Smooth muscle cell (in vitro differentiated cells): ENCODE data around the gene ATP6V0B. TPM values are rescaled to one million over a fixed set of nuclear protein-coding genes. Genes with fewer than 3 reads are reported as not detected.

ENCODE experiments used
- DNase-seq: peaks from one replicate; lab custom pipeline; 2025; ENCODE audit not compliant: unreplicated experiment; lab: John Stamatoyannopoulos, UW
- H2AFZ ChIP-seq: fragments of 200-600 bp; sonication (generic); 2 replicates; pipeline ENCODE4 v1.6.0; 2016; ENCODE audit warnings: antibody characterized with exemption, low read depth, mild to moderate bottlenecking
- H3F3A ChIP-seq: fragments of 200-600 bp; sonication (generic); 2 replicates; pipeline ENCODE4 v1.6.0; 2017; ENCODE audit warnings: antibody characterized with exemption, low read depth
- H3K27ac ChIP-seq: fragments of 200-600 bp; sonication (generic); 2 replicates; pipeline ENCODE4 v1.5.1; 2016; ENCODE audit warnings: low read depth, mild to moderate bottlenecking
- H3K27me3 ChIP-seq: fragments of 200-600 bp; sonication (generic); 2 replicates; pipeline ENCODE4 v1.6.1; 2016; ENCODE audit warnings: low read depth, mild to moderate bottlenecking
- H3K36me3 ChIP-seq: fragments of 200-600 bp; sonication (generic); 2 replicates; pipeline ENCODE4 v1.5.1; 2016; ENCODE audit warnings: low read depth
- H3K4me1 ChIP-seq: fragments of 200-600 bp; sonication (generic); 2 replicates; pipeline ENCODE4 v1.5.1; 2016; ENCODE audit warnings: low read depth
- H3K4me2 ChIP-seq: fragments of 200-600 bp; sonication (generic); 2 replicates; pipeline ENCODE4 v1.6.0; 2016; ENCODE audit warnings: mild to moderate bottlenecking
- H3K4me3 ChIP-seq: fragments of 200-600 bp; sonication (generic); 2 replicates; pipeline ENCODE4 v1.5.1; 2016; ENCODE audit warnings: mild to moderate bottlenecking
- H3K79me2 ChIP-seq: fragments of 200-600 bp; sonication (generic); 2 replicates; pipeline ENCODE4 v1.6.0; 2016; ENCODE audit warnings: low read depth, mild to moderate bottlenecking
- H3K9ac ChIP-seq: fragments of 200-600 bp; sonication (generic); 2 replicates; pipeline ENCODE4 v1.6.0; 2016; ENCODE audit warnings: low read depth
- H3K9me3 ChIP-seq: fragments of 200-600 bp; sonication (generic); replicated peaks from 2 replicates; pipeline ENCODE4 v1.5.1; 2016; ENCODE audit warnings: low read depth
- H4K20me1 ChIP-seq: fragments of 200-600 bp; sonication (generic); 2 replicates; pipeline ENCODE4 v1.6.0; 2016; ENCODE audit warnings: low read depth
- WGBS: methylation state at CpG from one replicate; pipeline ENCODE4 v1.1.7; 2016; ENCODE audit warnings: low lambda C conversion rate; 5-methylcytosine and 5-hydroxymethylcytosine counted together
- polyA plus RNA-seq: library from polyadenylated mRNA; unstranded; fragments of >200 nt; fragmentation: Nextera tagmentation; extraction: Ambion mirVana; gene quantifications from 2 replicates; pipeline ENCODE4 v1.2.1, GENCODE V29; 2016
- total RNA-seq: library from RNA; depleted of rRNA; stranded (reverse); fragments of >200 nt; gene quantifications from 2 replicates; pipeline ENCODE4 v1.2.3, GENCODE V29; 2014
- TF ChIP-seq, protein P1 (sequence below): fragments of 200-600 bp; sonication (generic); IDR thresholded peaks from 2 replicates; pipeline ENCODE4 v1.5.1; 2017; ENCODE audit warnings: borderline replicate concordance, mild to moderate bottlenecking, antibody characterized with exemption; ENCODE audit not compliant: insufficient read depth, poor library complexity, severe bottlenecking

Gene ATP6V0B
- total and polyA plus RNA-seq, 2 experiments from 2014 or later = 106 to 203 TPM

DNA sequence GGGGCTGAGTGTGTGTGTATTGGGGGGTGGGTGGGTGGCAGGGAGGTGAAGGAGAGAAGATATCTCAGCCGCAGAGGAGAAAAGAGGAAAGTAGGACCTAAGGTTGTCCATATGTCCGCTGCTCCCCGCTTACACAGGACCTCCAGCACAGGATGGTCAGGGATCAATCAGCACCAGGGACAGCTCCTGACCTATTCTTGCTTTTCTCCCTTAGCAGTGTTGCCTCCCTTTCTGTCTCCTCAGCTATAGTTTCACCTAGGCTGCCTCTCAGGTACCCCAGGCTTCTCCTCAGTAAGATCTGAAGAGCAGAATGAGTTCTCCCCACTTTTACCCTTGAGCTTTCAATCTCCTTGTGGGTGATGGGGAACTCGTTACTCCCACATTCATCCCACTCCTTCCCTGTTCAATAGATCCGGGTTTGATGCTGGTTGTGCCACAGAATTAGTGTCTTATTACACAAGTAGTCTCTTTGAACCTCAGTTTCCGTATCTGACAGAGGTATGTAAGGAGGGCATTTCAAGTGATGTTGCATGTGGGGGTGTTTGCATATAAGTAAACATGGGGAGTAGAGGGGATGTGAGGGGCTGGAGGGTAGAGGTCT, 6.3 kb upstream of the ATP6V0B start:
- peaks cover 9% of the 10 kb centered on the region for H3K79me2 ChIP-seq
- H3K4me1 ChIP-seq = peaks cover 6% of the 10 kb centered on the region
- WGBS = 86% methylated on average over 6 of the region's 6 CpGs
- H3K27ac ChIP-seq = no peak overlapping the region
- no peaks in the 10 kb centered on the region for H4K20me1 ChIP-seq
- no peak overlapping the region for H3K4me3 ChIP-seq
- no peaks in the 10 kb centered on the region for H3K27me3 ChIP-seq
- H3K36me3 ChIP-seq = no peaks in the 10 kb centered on the region
- TF ChIP-seq, protein P1, sequence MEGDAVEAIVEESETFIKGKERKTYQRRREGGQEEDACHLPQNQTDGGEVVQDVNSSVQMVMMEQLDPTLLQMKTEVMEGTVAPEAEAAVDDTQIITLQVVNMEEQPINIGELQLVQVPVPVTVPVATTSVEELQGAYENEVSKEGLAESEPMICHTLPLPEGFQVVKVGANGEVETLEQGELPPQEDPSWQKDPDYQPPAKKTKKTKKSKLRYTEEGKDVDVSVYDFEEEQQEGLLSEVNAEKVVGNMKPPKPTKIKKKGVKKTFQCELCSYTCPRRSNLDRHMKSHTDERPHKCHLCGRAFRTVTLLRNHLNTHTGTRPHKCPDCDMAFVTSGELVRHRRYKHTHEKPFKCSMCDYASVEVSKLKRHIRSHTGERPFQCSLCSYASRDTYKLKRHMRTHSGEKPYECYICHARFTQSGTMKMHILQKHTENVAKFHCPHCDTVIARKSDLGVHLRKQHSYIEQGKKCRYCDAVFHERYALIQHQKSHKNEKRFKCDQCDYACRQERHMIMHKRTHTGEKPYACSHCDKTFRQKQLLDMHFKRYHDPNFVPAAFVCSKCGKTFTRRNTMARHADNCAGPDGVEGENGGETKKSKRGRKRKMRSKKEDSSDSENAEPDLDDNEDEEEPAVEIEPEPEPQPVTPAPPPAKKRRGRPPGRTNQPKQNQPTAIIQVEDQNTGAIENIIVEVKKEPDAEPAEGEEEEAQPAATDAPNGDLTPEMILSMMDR = no peak
- H2AFZ ChIP-seq = no peak overlapping the region
- no peaks in the 10 kb centered on the region for H3K9me3 ChIP-seq
- DNase-seq = no peak
- peaks cover 3% of the 10 kb centered on the region for H3F3A ChIP-seq
- H3K9ac ChIP-seq = no peak overlapping the region
- H3K4me2 ChIP-seq = no peak overlapping the region

DNA sequence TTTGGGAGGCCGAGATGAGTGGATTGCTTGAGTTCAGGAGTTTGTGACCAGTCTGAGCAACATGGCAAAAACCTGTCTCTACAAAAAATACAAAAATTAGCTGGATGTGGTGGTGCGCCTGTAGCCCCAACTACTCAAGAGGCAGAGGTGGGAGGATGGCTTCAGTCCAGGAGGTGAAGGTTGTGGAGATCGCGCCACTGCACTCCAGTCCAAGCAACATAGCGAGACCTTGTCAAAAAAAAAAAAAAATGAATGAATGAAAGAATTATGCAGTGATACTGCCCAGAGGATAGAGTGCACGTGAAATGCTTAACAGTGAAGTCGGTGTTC, 5.4 kb upstream of the ATP6V0B start:
- DNase-seq = no peak
- peaks cover 12% of the 10 kb centered on the region for H3K4me1 ChIP-seq
- H3K4me3 ChIP-seq = peak overlapping the region; percentile 21
- H4K20me1 ChIP-seq = no peaks in the 10 kb centered on the region
- TF ChIP-seq, protein P1 = no peak
- H3K27ac ChIP-seq = no peak overlapping the region
- H3K27me3 ChIP-seq = no peaks in the 10 kb centered on the region
- H3K9me3 ChIP-seq = no peaks in the 10 kb centered on the region
- H3K79me2 ChIP-seq = peaks cover 9% of the 10 kb centered on the region
- H3K4me2 ChIP-seq = peak overlapping the region; percentile 78
- H3K9ac ChIP-seq = no peak overlapping the region
- WGBS = 55% methylated on average over 7 of the region's 7 CpGs
- H2AFZ ChIP-seq = no peak overlapping the region
- no peaks in the 10 kb centered on the region for H3K36me3 ChIP-seq
- H3F3A ChIP-seq = peaks cover 5% of the 10 kb centered on the region

DNA sequence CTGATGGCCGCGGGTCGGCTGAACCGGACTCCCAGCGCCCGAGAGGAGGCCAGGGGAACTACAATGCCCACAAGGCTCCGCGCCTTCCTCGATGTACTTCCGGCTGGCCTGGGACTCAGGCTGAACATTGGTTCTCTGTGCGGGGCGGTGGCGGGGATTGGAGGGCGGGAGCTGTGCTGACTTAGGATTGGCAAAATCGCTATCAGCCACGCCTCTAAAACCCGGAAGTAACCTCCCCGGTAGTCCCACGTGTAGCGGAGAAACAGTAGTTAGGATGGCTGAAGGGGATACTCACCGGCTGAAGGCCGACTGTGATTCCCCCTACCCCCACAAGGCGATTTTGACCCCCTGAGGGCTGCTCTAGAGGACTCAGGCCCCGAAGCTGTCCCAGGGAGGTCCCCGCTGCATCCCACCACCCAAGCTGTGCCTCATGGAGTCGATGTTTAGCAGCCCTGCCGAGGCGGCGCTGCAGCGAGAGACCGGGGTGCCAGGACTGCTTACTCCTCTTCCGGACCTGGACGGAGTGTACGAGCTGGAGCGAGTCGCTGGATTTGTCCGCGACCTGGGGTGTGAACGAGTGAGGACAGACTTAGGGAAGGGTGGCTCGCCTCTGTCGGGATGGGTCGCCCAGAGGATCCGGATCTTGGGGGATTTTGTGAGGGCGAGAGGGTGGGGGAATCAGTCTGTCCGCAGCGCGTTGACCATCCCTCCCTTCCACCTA, 4.9 kb upstream of the ATP6V0B start, which contains the start of gene DPH2:
DPH2 (plus strand) TSS at position 265 of the 721 bp plus-strand sequence; CDS start at position 431, 166 bp downstream.
- H3K27ac ChIP-seq = no peak within 1 kb of the TSS
- H3K36me3 ChIP-seq = no peaks in the 10 kb centered on the region
- peaks cover 10% of the 10 kb centered on the region for H3K79me2 ChIP-seq
- H3F3A ChIP-seq = peaks cover 7% of the 10 kb centered on the region
- peak within 1 kb of the TSS; percentile 70 for H3K9ac ChIP-seq
- peak; percentile 76 for DNase-seq
- peaks cover 13% of the 10 kb centered on the region for H3K4me1 ChIP-seq
- H4K20me1 ChIP-seq = no peaks in the 10 kb centered on the region
- TF ChIP-seq, protein P1 = no peak
- peak within 1 kb of the TSS; percentile 95 for H3K4me2 ChIP-seq
- no peaks in the 10 kb centered on the region for H3K9me3 ChIP-seq
- H3K27me3 ChIP-seq = no peaks in the 10 kb centered on the region
- H3K4me3 ChIP-seq = peak within 1 kb of the TSS; percentile 77
- peak within 1 kb of the TSS; percentile 65 for H2AFZ ChIP-seq
- under 1% methylated on average over 47 of the region's 47 CpGs for WGBS
